IMR-90 (cell line): ENCODE measurements around the gene KDM6A. TPM values are rescaled to one million over a fixed set of nuclear protein-coding genes. Genes with fewer than 3 reads are reported as not detected.

Experiments
- ATAC-seq: fragments of 200-7000 bp; cut with Tn5 transposase; 2 replicates; pipeline ENCODE4 v1.9.1; 2020; ENCODE audit warnings: low read depth, mild to moderate bottlenecking, moderate library complexity
- BruUV-seq: library from RNA; stranded (reverse); fragments of 400-500 nt; replicated peaks from 2 replicates; lab custom pipeline; 2021; lab: Mats Ljungman, UMichigan
- CTCF ChIA-PET: fragments of 300-600 bp; formaldehyde crosslinking; extraction: SDS; loops from one replicate; lab custom pipeline; 2021; ENCODE audit warnings: antibody characterized with exemption; lab: Yijun Ruan, JAX
- POLR2A ChIA-PET: fragments of 300-600 bp; sonication (Branson Sonifier 250); formaldehyde crosslinking; loops from one replicate; lab custom pipeline; 2022; ENCODE audit warnings: antibody characterized with exemption; ENCODE audit not compliant: unreplicated experiment; lab: Charles Lee
- DNase-seq: peaks from one replicate; pipeline ENCODE4 v3.0.0; 2013
- H2AFZ ChIP-seq: replicated peaks from 2 replicates; pipeline ENCODE3; 2013; ENCODE audit warnings: low read length, mild to moderate bottlenecking; ENCODE audit not compliant: poor library complexity
- H2AK5ac ChIP-seq: 2 replicates; pipeline ENCODE4 v1.6.1; 2013; ENCODE audit warnings: low read depth, low read length, inconsistent platforms
- H2AK9ac ChIP-seq: replicated peaks from 2 replicates; pipeline ENCODE3; 2013; ENCODE audit warnings: mild to moderate bottlenecking, low read depth, low read length, moderate library complexity; ENCODE audit not compliant: poor library complexity
- H2BK120ac ChIP-seq: 2 replicates; pipeline ENCODE4 v1.6.1; 2013; ENCODE audit warnings: low read depth, low read length, inconsistent platforms
- H2BK15ac ChIP-seq: 3 replicates; pipeline ENCODE4 v1.6.1; 2013; ENCODE audit warnings: low read depth, low read length, inconsistent platforms
- H2BK20ac ChIP-seq: 2 replicates; pipeline ENCODE4 v1.6.1; 2013; ENCODE audit warnings: low read depth, mild to moderate bottlenecking, inconsistent platforms, low read length, moderate library complexity
- H2BK5ac ChIP-seq: 2 replicates; pipeline ENCODE4 v1.6.1; 2013; ENCODE audit warnings: mild to moderate bottlenecking, low read depth, low read length, inconsistent platforms; ENCODE audit not compliant: poor library complexity, severe bottlenecking
- H3K14ac ChIP-seq: replicated peaks from 2 replicates; pipeline ENCODE4 v1.6.1; 2013; ENCODE audit warnings: low read depth, low read length, inconsistent platforms
- H3K18ac ChIP-seq: 2 replicates; pipeline ENCODE4 v1.6.1; 2013; ENCODE audit warnings: low read depth, low read length, control low read depth
- H3K23ac ChIP-seq: 2 replicates; pipeline ENCODE4 v1.6.1; 2013; ENCODE audit warnings: low read depth, low read length, inconsistent platforms
- H3K27ac ChIP-seq: 2 replicates; pipeline ENCODE4 v1.5.1; 2013; ENCODE audit warnings: mild to moderate bottlenecking, control low read depth, low read length; ENCODE audit not compliant: insufficient read depth
- H3K27me3 ChIP-seq: 2 replicates; pipeline ENCODE4 v1.6.1; 2013; ENCODE audit warnings: low read length; ENCODE audit not compliant: control insufficient read depth, insufficient read depth
- H3K36me3 ChIP-seq: 2 replicates; pipeline ENCODE4 v1.6.1; 2013; ENCODE audit warnings: low read length, mixed read lengths; ENCODE audit not compliant: control insufficient read depth, insufficient read depth
- H3K4ac ChIP-seq: 2 replicates; pipeline ENCODE4 v1.6.1; 2013; ENCODE audit warnings: low read depth, low read length, inconsistent platforms
- H3K4me1 ChIP-seq: 2 replicates; pipeline ENCODE4 v1.6.1; 2013; ENCODE audit warnings: low read length, mixed read lengths; ENCODE audit not compliant: control insufficient read depth, insufficient read depth
- H3K4me2 ChIP-seq: 2 replicates; pipeline ENCODE4 v1.6.1; 2013; ENCODE audit warnings: low read depth, mild to moderate bottlenecking, control low read depth, low read length, moderate library complexity
- H3K4me3 ChIP-seq: 2 replicates; pipeline ENCODE4 v1.5.1; 2013; ENCODE audit warnings: low read depth, mild to moderate bottlenecking, control low read depth, low read length, moderate library complexity; ENCODE audit not compliant: insufficient read depth
- H3K56ac ChIP-seq: 2 replicates; pipeline ENCODE4 v1.6.1; 2013; ENCODE audit warnings: low read length, inconsistent platforms; ENCODE audit not compliant: insufficient read depth; ENCODE audit errors: extremely low read depth
- H3K79me1 ChIP-seq, 2 experiments: 2 replicates each; pipeline ENCODE4 v1.6.1; 2013; ENCODE audit warnings: low read length in 2 of 2, inconsistent platforms in 1 of 2, low read depth in 1 of 2
- H3K9ac ChIP-seq: 2 replicates; pipeline ENCODE4 v1.6.1; 2013; ENCODE audit warnings: low read depth, low read length, control low read depth
- H3K9me1 ChIP-seq: 2 replicates; pipeline ENCODE4 v1.6.1; 2013; ENCODE audit warnings: low read length, inconsistent platforms; ENCODE audit not compliant: insufficient read depth
- H3K9me3 ChIP-seq: 2 replicates; pipeline ENCODE4 v1.6.1; 2013; ENCODE audit warnings: low read length; ENCODE audit not compliant: control insufficient read depth, insufficient read depth
- H4K20me1 ChIP-seq: 2 replicates; pipeline ENCODE4 v1.6.1; 2013; ENCODE audit warnings: low read length, inconsistent platforms; ENCODE audit not compliant: insufficient read depth
- H4K5ac ChIP-seq: 2 replicates; pipeline ENCODE4 v1.6.1; 2013; ENCODE audit warnings: mild to moderate bottlenecking, low read depth, low read length, control low read depth
- H4K8ac ChIP-seq, 2 experiments: 2 replicates each; pipeline ENCODE4 v1.6.1; 2013; ENCODE audit warnings: low read depth in 2 of 2, low read length in 2 of 2, control low read depth in 1 of 2, inconsistent platforms in 1 of 2
- H4K91ac ChIP-seq: 2 replicates; pipeline ENCODE4 v1.6.1; 2013; ENCODE audit warnings: low read depth, low read length, inconsistent platforms; ENCODE audit not compliant: insufficient read depth
- BHLHE40 ChIP-seq: fragments of 150-350 bp; IDR thresholded peaks from 2 replicates; pipeline ENCODE4 v1.6.1; 2016; ENCODE audit warnings: mild to moderate bottlenecking, low read depth, low read length
- CEBPB ChIP-seq: IDR thresholded peaks from 2 replicates; pipeline ENCODE4 v1.6.1; 2012; ENCODE audit warnings: low read depth, low read length, improper control_type of control experiment
- CHD1 ChIP-seq: IDR thresholded peaks from 2 replicates; pipeline ENCODE4 v1.6.1; 2012; ENCODE audit warnings: low read depth, low read length, improper control_type of control experiment
- CTCF ChIP-seq: conservative IDR thresholded peaks from 2 replicates; pipeline ENCODE4 v1.5.1; 2012; ENCODE audit warnings: mild to moderate bottlenecking, low read depth, low read length, improper control_type of control experiment
- ELK1 ChIP-seq: fragments of 150-350 bp; IDR thresholded peaks from 2 replicates; pipeline ENCODE4 v1.6.1; 2016; ENCODE audit warnings: low read depth, mild to moderate bottlenecking, low read length, moderate library complexity, borderline replicate concordance
- FOS ChIP-seq: fragments of 150-350 bp; IDR thresholded peaks from 2 replicates; pipeline ENCODE4 v1.6.1; 2016; ENCODE audit warnings: low read depth, low read length
- MAFK ChIP-seq: IDR thresholded peaks from 2 replicates; pipeline ENCODE4 v1.6.1; 2012; ENCODE audit warnings: low read depth, low read length, improper control_type of control experiment
- MAZ ChIP-seq: IDR thresholded peaks from 2 replicates; pipeline ENCODE4 v1.6.1; 2012; ENCODE audit warnings: low read depth, mild to moderate bottlenecking, low read length, improper control_type of control experiment, moderate library complexity, borderline replicate concordance
- MXI1 ChIP-seq: IDR thresholded peaks from 2 replicates; pipeline ENCODE4 v1.6.1; 2012; ENCODE audit warnings: low read depth, mild to moderate bottlenecking, low read length, moderate library complexity, borderline replicate concordance
- NFE2L2 ChIP-seq: fragments of 150-350 bp; IDR thresholded peaks from 2 replicates; pipeline ENCODE4 v1.6.1; 2016; ENCODE audit warnings: low read depth, mild to moderate bottlenecking, low read length
- POLR2A ChIP-seq: IDR thresholded peaks from 2 replicates; pipeline ENCODE4 v1.6.1; 2012; ENCODE audit warnings: mild to moderate bottlenecking, low read depth, low read length
- RAD21 ChIP-seq: IDR thresholded peaks from 2 replicates; pipeline ENCODE4 v1.6.1; 2012; ENCODE audit warnings: low read length, improper control_type of control experiment
- RCOR1 ChIP-seq: IDR thresholded peaks from 2 replicates; pipeline ENCODE4 v1.6.1; 2012; ENCODE audit warnings: mild to moderate bottlenecking, low read length, improper control_type of control experiment; ENCODE audit not compliant: insufficient replicate concordance
- RFX5 ChIP-seq: IDR thresholded peaks from 2 replicates; pipeline ENCODE4 v1.8.0; 2012; ENCODE audit warnings: low read depth, mild to moderate bottlenecking, low read length, moderate library complexity
- SMC3 ChIP-seq: fragments of 150-350 bp; IDR thresholded peaks from 2 replicates; pipeline ENCODE4 v1.6.1; 2016; ENCODE audit warnings: low read depth, mild to moderate bottlenecking, antibody characterized with exemption, low read length, moderate library complexity
- USF2 ChIP-seq: fragments of 150-350 bp; IDR thresholded peaks from 2 replicates; pipeline ENCODE4 v1.6.1; 2017; ENCODE audit warnings: mild to moderate bottlenecking, antibody characterized with exemption, low read length, low read depth
- WGBS, 2 experiments: methylation state at CpG; one replicate each; pipeline versions ENCODE4 v1.1.5 to v1.1.7; 2013; ENCODE audit warnings: missing lambda C conversion rate in 2 of 2; ENCODE audit not compliant: insufficient read length in 1 of 2; ENCODE audit errors: extremely low coverage in 2 of 2; 5-methylcytosine and 5-hydroxymethylcytosine counted together
- dilution Hi-C: fragments of 300-500 bp; cut with HindIII; formaldehyde crosslinking; loops from one replicate; pipeline ENCODE4 v1.14.3; 2018; ENCODE audit warnings: low sequenced_read_pairs; ENCODE audit not compliant: unreplicated experiment
- in situ Hi-C: fragments of 300-500 bp; cut with MboI; formaldehyde crosslinking; loops from 3 replicates; pipeline ENCODE4 v1.14.3; 2019; ENCODE audit warnings: low sequenced_read_pairs, inconsistent platforms, mixed read lengths
- intact Hi-C: fragments of 100-400 bp; cut with micrococcal nuclease; formaldehyde crosslinking; loops from 2 replicates; pipeline ENCODE4 v1.10.0; 2022
- polyA plus RNA-seq, 3 experiments: library from polyadenylated mRNA; depleted of rRNA; stranded (reverse); fragments of >200 nt; gene quantifications; 2 replicates each; pipeline ENCODE4 v1.2.3, GENCODE V29; 2012; ENCODE audit warnings: low replicate concordance in 1 of 3
- total RNA-seq: library from RNA; depleted of rRNA; stranded (reverse); fragments of >200 nt; gene quantifications from 2 replicates; pipeline ENCODE4 v1.2.3, GENCODE V29; 2012

KDM6A gene
- total and polyA plus RNA-seq, 2 of the 4 experiments (the other 2 are of a cell fraction) = 11.7 to 24.9 TPM

- no peaks in the 10 kb centered on the region for H3K9me3 ChIP-seq
- no peak overlapping the region for H3K4me3 ChIP-seq
- no peak overlapping the region for H4K8ac ChIP-seq
- peaks cover 11 to 35% of the 10 kb centered on the region in 2 experiments for H3K79me1 ChIP-seq
- WGBS, 2 experiments = no CpG with 5 or more reads among the region's 5 CpGs
- in situ Hi-C loops = no loop called here
- H2AFZ ChIP-seq = no peak overlapping the region
- no peak overlapping the region for H2BK120ac ChIP-seq
- H3K27ac ChIP-seq = no peak overlapping the region
- H2AK9ac ChIP-seq = no peak overlapping the region
- no peak overlapping the region for H3K9ac ChIP-seq
- no peak overlapping the region for H2AK5ac ChIP-seq
- ATAC-seq (no peak), DNase-seq (no peak)
- no peak overlapping the region for H4K91ac ChIP-seq
- peaks cover 3% of the 10 kb centered on the region for H3K36me3 ChIP-seq
- peaks cover 13% of the 10 kb centered on the region for H4K20me1 ChIP-seq
- intact Hi-C loops = no loop called here
- H3K23ac ChIP-seq = no peak overlapping the region
- dilution Hi-C loops = no loop called here
- H3K27me3 ChIP-seq = no peaks in the 10 kb centered on the region
- H3K4me1 ChIP-seq = no peaks in the 10 kb centered on the region
- H3K18ac ChIP-seq = no peak overlapping the region
- ChIA-PET POLR2A (no interaction called here), CTCF (no interaction called here)
- H2BK20ac ChIP-seq = no peak overlapping the region
- H2BK15ac ChIP-seq = no peak overlapping the region
- H3K14ac ChIP-seq = no peak overlapping the region
- no peaks in the 10 kb centered on the region for H3K9me1 ChIP-seq
- H3K4me2 ChIP-seq = no peak overlapping the region
- H2BK5ac ChIP-seq = no peak overlapping the region
- TF ChIP-seq POLR2A (no peak), CHD1 (no peak), ELK1 (no peak), MXI1 (no peak), RFX5 (no peak), NFE2L2 (no peak), USF2 (no peak), BHLHE40 (no peak), MAFK (no peak), MAZ (no peak), FOS (no peak), CEBPB (no peak), RCOR1 (no peak), CTCF (no peak), RAD21 (no peak), SMC3 (no peak)
- H3K4ac ChIP-seq = no peak overlapping the region
- BruUV-seq = no TSS peak
- H4K5ac ChIP-seq = no peak overlapping the region
- H3K56ac ChIP-seq = no peak overlapping the region
These were observed 90.0 kb downstream of the KDM6A start for GRCh38 chrX:44962944-44963343.
